IPS-18c (cell line): ENCODE measurements around the gene PHIP.
"Not testable (repeated sequence)": the region's sequence is repeated elsewhere in the genome, so short reads cannot be mapped to it uniquely, and the experiment has no call there.

Source experiments
- H3K4me3 ChIP-seq: 2 replicates; pipeline ENCODE4 v1.7.0; 2013; ENCODE audit warnings: low read depth, mild to moderate bottlenecking, low read length, moderate library complexity; ENCODE audit not compliant: insufficient read depth
- H3K9me3 ChIP-seq: one replicate; pipeline ENCODE4 v1.6.1; 2013; ENCODE audit warnings: mild to moderate bottlenecking, low read length, moderate library complexity; ENCODE audit not compliant: control insufficient read depth, insufficient read depth

Gene PHIP

DNA sequence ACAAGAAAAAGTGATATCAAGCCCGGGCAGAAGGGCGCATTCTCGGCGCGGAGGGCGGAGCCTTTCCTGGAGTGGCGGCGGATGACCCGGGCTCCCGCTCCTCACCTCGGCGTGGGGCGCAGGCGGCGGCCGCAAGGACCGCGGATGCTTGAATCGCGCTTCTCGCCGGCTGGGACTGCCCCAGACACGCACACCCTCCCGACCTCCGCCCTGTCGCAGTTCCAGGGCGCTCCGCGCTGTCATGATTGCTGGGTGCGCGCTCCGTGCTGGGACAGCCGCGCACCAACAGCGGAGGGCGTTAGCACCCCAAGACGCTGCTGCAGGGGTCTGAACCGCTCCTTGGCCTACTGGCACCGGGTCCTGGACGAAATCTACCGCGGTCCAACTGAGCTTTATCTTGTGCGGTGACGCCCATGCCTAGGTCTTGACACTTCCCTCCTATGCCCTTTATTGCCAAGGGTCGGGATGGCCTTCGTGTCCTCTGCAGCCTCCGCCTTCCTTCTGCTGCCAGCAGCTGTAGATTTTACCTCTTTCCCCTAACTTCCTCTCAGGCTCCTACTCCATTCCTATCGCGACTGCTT is 167.4 kb downstream of the PHIP start:
- Histone ChIP-seq H3K4me3 (peak overlapping the region; percentile 69), H3K9me3 (no peaks in the 10 kb centered on the region)

DNA sequence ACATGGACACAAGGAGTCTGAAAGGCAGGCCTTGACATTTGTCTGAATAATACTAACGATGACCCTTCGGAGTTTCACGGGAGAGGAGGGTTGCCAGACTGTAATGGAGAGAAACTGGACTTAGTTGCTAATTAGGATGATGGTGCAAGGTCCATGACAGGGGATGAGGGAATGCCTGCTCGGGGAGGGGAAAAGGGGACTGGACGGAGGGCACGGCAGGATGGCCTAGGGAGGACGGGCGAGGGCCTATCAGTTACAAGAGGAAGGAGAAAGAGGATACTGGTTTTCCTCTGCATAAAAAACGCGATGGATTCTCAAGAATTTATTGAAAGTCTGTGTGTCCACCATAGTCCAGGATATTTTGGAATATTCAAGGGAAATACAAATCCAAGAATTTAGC is 168.0 kb downstream of the PHIP start:
- Histone ChIP-seq H3K9me3 (no peaks in the 10 kb centered on the region), H3K4me3 (peak overlapping the region; percentile 69; the same call in 1 of the 2 replicates)

DNA sequence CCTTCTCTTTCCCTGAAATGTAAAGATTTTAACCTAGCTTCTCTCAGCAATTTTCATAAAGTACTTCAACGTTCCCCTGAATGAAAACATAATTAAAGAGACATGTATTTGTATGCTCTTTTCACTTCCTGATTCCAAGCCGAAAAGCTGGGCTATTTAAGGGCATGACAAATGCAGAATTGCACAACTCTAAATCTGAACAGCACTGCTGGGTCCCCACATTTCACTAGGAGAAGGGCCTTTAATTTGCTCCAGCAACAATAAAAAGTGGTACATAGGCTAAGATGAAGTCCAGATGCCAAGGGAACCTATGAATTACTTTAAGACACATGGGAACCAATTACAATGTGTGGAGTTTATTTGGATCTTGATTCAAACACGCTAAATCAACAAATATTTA is 168.7 kb downstream of the PHIP start:
- no peak overlapping the region for H3K4me3 ChIP-seq
- H3K9me3 ChIP-seq = no peaks in the 10 kb centered on the region

DNA sequence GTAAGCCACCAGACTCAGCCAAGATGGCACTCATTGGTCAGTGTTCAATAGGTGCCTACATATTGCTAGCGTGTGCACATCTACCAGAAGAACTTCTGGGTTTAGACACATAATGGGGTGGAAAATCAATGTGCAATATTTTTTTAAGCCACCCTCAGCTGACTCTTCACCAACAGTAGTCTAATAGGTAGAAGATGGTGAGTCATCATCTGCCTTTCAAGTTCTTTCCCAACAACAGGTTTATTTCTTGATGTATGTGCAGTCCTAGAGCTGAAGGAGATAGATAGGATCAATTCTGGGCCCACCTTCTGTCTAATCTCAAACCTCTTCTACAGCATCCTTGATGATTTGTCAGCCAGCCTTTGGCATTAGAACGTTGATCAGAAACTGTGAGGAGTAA is 169.4 kb downstream of the PHIP start:
- Histone ChIP-seq H3K9me3 (no peaks in the 10 kb centered on the region), H3K4me3 (no peak overlapping the region)

DNA sequence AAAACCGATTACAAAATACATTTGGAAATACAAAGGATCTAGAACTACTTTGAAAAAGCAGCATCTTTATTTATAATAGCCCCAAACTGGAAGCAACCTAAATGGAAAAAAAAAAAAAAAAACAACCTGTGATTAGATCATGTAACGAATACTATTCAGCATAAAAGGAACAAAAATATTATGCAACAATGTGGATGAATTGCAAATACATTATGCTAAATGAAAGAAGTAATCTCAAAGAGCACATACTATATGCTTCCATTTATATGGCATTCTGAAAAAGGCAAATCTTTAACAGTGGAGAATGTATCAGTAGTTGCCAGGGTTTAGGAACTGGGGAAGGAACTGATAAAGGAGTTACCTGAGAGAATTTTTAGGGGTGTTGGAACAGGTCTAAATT is 181.8 kb downstream of the PHIP start:
- no peaks in the 10 kb centered on the region for H3K9me3 ChIP-seq

DNA sequence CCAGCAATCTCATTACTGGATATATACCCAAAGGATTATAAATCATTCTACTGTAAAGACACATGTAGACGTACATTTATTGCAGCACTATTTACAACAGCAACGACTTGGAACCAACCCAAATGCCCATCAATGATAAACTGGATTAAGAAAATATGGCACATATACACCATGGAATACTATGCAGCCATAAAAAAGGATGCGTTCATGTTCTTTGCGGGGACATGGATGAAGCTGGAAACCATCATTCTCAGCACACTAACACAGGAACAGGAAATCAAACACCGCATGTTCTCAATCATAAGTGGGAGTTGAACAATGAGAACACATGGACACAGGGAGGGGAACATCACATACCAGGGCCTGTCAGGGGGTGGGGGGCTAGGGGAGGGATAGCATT is 188.2 kb downstream of the PHIP start:
- H3K9me3 ChIP-seq, H3K4me3 ChIP-seq: not testable (repeated sequence)

More for the DNA sequence above, 181.8 kb downstream of the PHIP start:
- no peak overlapping the region for H3K4me3 ChIP-seq
